CD4-positive, CD25-positive, alpha-beta regulatory T cell (primary cell): Measurements from ENCODE around the gene TIRAP. TPM values are rescaled to one million over a fixed set of nuclear protein-coding genes. Genes with fewer than 3 reads are reported as not detected.

ENCODE experiments used
- ATAC-seq, 2 donors: fragments of 150-1000 bp; cut with Tn5 transposase; one replicate each; pipeline ENCODE4 v1.10.0; 2021; ENCODE audit warnings: low read depth in 2 of 2, moderate number of reproducible peaks in 2 of 2, moderate library complexity in 1 of 2
- DNase-seq, 3 donors: peaks; one replicate each; pipeline versions ENCODE4 v3.0.0 to v3.0.0-alpha.2; 2012 to 2022; ENCODE audit warnings: mixed read lengths in 1 of 3
- H3K27ac ChIP-seq: one replicate; pipeline ENCODE4 v1.7.0; 2013; ENCODE audit warnings: mild to moderate bottlenecking, low read length; ENCODE audit not compliant: insufficient read depth, poor library complexity, severe bottlenecking
- H3K27me3 ChIP-seq: one replicate; pipeline ENCODE4 v1.7.0; 2013; ENCODE audit warnings: low read length; ENCODE audit not compliant: control insufficient read depth, insufficient read depth
- H3K36me3 ChIP-seq: one replicate; pipeline ENCODE4 v1.7.0; 2013; ENCODE audit warnings: mild to moderate bottlenecking, low read length, moderate library complexity; ENCODE audit not compliant: control insufficient read depth, insufficient read depth
- H3K4me1 ChIP-seq: 2 replicates; pipeline ENCODE4 v1.7.0; 2013; ENCODE audit warnings: mild to moderate bottlenecking, low read length; ENCODE audit not compliant: insufficient read depth, control insufficient read depth, poor library complexity, severe bottlenecking
- H3K4me3 ChIP-seq: one replicate; pipeline ENCODE4 v1.7.0; 2013; ENCODE audit warnings: low read depth, mild to moderate bottlenecking, low read length, moderate library complexity
- H3K9me3 ChIP-seq, 2 experiments: 1 replicate in 1 of 2; 2 replicates in 1 of 2; pipeline ENCODE4 v1.7.0; 2013; ENCODE audit warnings: low read length in 2 of 2, mild to moderate bottlenecking in 1 of 2, moderate library complexity in 1 of 2; ENCODE audit not compliant: control insufficient read depth in 2 of 2
- H3K27ac Mint-ChIP-seq, 3 donors: one replicate each; pipeline ENCODE4 v1.8.0; 2020 to 2022; ENCODE audit warnings: mild to moderate bottlenecking in 3 of 3, mixed read lengths in 3 of 3, moderate library complexity in 2 of 3
- H3K27me3 Mint-ChIP-seq: one replicate; pipeline ENCODE4 v1.8.0; 2022; ENCODE audit warnings: mild to moderate bottlenecking, mixed read lengths
- H3K36me3 Mint-ChIP-seq: one replicate; pipeline ENCODE4 v1.8.0; 2020; ENCODE audit warnings: mixed read lengths
- H3K4me1 Mint-ChIP-seq, 4 donors: one replicate each; pipeline ENCODE4 v1.8.0; 2020 to 2022; ENCODE audit warnings: mixed read lengths in 4 of 4, mild to moderate bottlenecking in 1 of 4
- H3K4me3 Mint-ChIP-seq, 4 donors: one replicate each; pipeline ENCODE4 v1.8.0; 2020 to 2022; ENCODE audit warnings: mild to moderate bottlenecking in 4 of 4, mixed read lengths in 4 of 4, moderate library complexity in 3 of 4
- H3K9me3 Mint-ChIP-seq, 7 donors: one replicate each; pipeline ENCODE4 v1.8.0; 2020 to 2022; ENCODE audit warnings: mixed read lengths in 7 of 7, mild to moderate bottlenecking in 3 of 7, moderate library complexity in 2 of 7
- polyA plus RNA-seq, 4 donors: library from polyadenylated mRNA; unstranded; fragments of 300-500 nt; fragmentation: Illumina TruSeq; gene quantifications; one replicate each; pipeline ENCODE4 v1.2.3, GENCODE V29; 2021
- total RNA-seq: library from RNA; stranded (reverse); gene quantifications from one replicate; pipeline ENCODE4 v1.2.3, GENCODE V29; 2022

TIRAP gene
- total and polyA plus RNA-seq, 5 donors from 2014 or later: 8.1 to 15.5 (median 9.2) TPM

DNA sequence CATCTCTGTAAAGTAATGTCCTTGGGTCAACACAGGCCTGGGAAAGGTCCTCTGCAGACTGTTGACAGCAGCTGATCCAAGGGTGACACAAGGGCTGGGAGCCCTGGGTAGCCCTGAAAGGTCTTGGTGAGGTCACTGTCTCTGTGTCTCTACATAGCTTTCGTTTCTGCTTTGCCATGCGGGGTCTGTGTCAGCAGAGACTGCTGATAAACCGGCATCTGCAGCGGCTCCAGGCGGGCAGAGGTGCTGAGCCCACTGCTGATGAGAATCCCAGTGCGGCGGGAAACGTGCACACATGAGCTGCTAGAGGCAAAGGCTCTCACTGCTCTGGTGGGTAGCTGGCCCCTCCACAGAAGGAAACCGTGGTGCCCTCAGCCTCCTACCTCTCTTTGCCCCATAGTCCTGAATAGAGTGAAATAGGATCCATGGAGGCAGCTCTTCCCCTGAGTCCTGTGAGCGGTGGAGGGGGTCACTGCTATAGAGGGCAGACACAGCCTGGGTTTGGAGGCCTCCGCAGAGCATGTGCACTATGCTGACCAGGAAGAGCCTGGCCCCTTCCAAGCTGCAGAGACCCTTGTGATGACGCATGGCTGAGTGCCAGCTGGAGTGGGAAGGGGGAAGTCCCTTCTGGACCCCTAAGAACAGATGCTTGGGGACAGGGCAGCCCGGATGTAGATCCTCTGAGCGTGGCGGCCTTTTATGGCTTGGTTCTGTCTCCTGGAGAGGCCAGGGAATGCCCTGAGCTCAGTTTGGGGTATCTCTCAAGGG is 54.8 kb downstream of the TIRAP start:
- H3K27me3 Mint-ChIP-seq: no peaks in the 10 kb centered on the region
- H3K4me3 Mint-ChIP-seq: no peak overlapping the region
- peaks cover 48% of the 10 kb centered on the region for H3K36me3 Mint-ChIP-seq
- H3K4me1 Mint-ChIP-seq: peaks cover 0 to 8% (median 7%) of the 10 kb centered on the region in 4 donors
- DNase-seq (no peak), ATAC-seq (no peak)
- Histone ChIP-seq H3K27ac (no peak overlapping the region), H3K4me3 (no peak overlapping the region), H3K4me1 (no peaks in the 10 kb centered on the region), H3K27me3 (no peaks in the 10 kb centered on the region), H3K9me3 (no peaks in the 10 kb centered on the region), H3K36me3 (peaks cover 61% of the 10 kb centered on the region)
- H3K27ac Mint-ChIP-seq: no peak overlapping the region
- H3K9me3 Mint-ChIP-seq: no peaks in the 10 kb centered on the region

DNA sequence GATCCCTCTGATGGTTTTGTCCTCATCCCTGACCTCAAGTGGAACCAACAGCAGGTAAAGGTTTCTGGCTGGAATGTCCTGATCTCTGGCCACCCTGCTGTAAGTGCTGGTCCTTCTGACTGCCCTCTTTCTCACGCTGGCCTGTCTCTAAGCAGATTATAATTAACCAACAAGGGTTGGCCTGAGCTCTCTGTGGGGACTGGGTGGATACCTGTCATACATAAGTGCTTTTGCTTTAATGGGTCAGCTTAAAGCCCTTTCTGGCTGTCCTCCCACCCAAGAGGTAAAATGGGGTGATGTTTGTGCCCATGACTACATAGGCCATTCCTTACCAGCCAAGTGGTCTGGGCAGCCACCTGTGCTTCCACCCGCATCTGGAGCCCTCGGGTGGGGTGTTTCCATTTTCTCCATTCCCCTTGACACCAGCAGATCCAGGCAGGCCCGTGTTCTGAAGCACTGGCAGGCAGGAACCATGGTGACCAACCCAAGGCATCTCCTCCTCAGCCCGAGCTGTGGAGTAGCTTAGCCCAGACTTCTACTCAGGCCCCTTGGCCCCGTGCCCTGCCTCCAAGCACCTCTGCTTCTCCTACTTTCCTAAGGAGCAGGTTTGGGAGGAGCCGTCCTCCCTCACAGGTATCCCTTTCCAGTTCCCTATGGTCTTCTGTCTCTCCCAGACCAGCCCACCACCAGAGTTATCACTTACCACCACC is 55.6 kb downstream of the TIRAP start:
- Mint-ChIP-seq H3K27ac (peak overlapping the region in 1 of 3 donors; percentile 25), H3K4me3 (no peak overlapping the region)
- no peak for DNase-seq

DNA sequence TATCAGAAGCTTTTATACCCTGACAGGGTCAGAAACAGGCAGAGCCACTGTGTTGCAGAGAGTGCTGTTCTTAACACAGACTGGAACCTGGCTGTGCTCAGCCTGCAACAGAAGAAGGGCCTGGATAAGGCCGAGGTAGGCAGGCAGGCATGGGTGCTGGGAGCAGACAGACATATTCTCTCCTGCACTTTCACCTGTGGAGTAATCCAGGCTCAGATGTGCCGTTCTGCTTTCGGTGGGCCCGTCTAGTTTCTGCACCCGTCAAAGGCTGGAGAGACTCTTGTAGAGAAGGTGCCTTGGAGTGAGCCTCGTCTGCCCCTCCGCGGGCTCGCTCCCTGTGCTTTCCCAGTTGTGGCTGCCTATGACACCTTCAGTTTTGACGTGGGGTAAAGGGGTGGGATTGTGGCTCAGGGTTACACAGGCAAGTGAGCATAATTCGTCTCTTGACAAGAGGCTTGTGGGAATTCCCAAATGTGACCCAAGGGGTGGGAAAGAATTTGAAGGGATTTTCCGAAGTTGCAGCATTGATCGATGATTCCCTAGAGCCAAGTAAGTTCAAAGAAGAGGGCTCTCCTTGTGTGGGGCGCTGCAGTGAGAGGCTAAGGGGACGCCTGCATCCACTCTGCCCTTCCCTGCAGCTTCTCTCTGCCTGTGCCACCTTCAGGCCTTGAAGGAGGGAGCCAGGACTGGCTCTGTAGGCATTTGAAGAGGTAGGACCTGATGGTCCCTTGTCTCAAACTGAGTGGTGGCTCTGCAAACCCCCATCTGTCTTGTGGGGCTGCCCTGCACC is 56.4 kb downstream of the TIRAP start:
- H3K27me3 Mint-ChIP-seq: no peaks in the 10 kb centered on the region
- no peak overlapping the region for H3K4me3 Mint-ChIP-seq
- H3K9me3 Mint-ChIP-seq: no peaks in the 10 kb centered on the region
- no peak overlapping the region for H3K4me3 ChIP-seq
- H3K27me3 ChIP-seq: no peaks in the 10 kb centered on the region
- peaks cover 0 to 9% (median 4%) of the 10 kb centered on the region in 4 donors for H3K4me1 Mint-ChIP-seq
- no peaks in the 10 kb centered on the region for H3K4me1 ChIP-seq
- DNase-seq: no peak
- H3K36me3 ChIP-seq: peaks cover 73% of the 10 kb centered on the region
- no peak for ATAC-seq
- H3K9me3 ChIP-seq: no peaks in the 10 kb centered on the region
- peaks cover 40% of the 10 kb centered on the region for H3K36me3 Mint-ChIP-seq
- H3K27ac ChIP-seq: no peak overlapping the region
- H3K27ac Mint-ChIP-seq: peak overlapping the region in 1 of 3 donors; percentile 25

More for the DNA sequence above, 55.6 kb downstream of the TIRAP start:
- H3K36me3 Mint-ChIP-seq: peaks cover 41% of the 10 kb centered on the region
- no peaks in the 10 kb centered on the region for H3K27me3 ChIP-seq
- no peak overlapping the region for H3K27ac ChIP-seq
- no peak for ATAC-seq
- no peaks in the 10 kb centered on the region for H3K27me3 Mint-ChIP-seq
- no peaks in the 10 kb centered on the region for H3K9me3 ChIP-seq
- no peaks in the 10 kb centered on the region for H3K9me3 Mint-ChIP-seq
- peaks cover 66% of the 10 kb centered on the region for H3K36me3 ChIP-seq
- no peaks in the 10 kb centered on the region for H3K4me1 ChIP-seq
- H3K4me1 Mint-ChIP-seq: peaks cover 0 to 8% (median 4%) of the 10 kb centered on the region in 4 donors
- no peak overlapping the region for H3K4me3 ChIP-seq

DNA sequence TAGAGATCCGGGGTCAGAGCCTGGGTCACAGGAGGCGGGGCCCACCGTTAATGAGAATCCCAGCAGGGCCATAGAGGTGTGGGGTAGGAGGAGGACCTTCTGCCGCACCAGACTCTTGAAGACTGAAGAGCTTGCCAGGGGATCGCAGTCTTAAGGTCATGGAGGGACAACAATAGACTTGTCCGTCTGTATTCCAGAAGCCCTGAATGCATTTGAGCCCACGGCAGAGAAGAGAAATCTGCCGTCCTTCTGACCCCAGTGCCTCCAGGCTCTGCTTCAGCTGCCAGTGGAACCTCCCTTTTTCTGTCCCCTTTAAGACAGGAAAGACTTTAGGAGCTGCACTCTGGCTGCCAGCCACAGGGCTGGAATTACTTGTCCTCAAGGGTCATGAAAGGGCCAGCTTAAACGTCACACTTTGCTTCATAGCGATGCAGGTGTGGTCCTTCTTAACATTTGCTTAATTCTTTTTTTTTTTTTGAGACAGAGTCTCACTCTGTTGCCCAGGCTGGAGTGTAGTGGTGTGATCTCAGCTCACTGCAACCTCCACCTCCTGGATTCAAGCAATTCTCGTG is 57.1 kb downstream of the TIRAP start:
- Histone ChIP-seq H3K4me1 (no peaks in the 10 kb centered on the region), H3K4me3 (no peak overlapping the region), H3K27ac (no peak overlapping the region), H3K36me3 (peaks cover 78% of the 10 kb centered on the region), H3K9me3 (no peaks in the 10 kb centered on the region), H3K27me3 (no peaks in the 10 kb centered on the region)
- Mint-ChIP-seq H3K36me3 (peaks cover 42% of the 10 kb centered on the region), H3K4me3 (no peak overlapping the region), H3K4me1 (peaks cover 0 to 7% (median 4%) of the 10 kb centered on the region in 4 donors), H3K27me3 (no peaks in the 10 kb centered on the region), H3K9me3 (no peaks in the 10 kb centered on the region), H3K27ac (no peak overlapping the region)
- ATAC-seq (no peak), DNase-seq (no peak)

DNA sequence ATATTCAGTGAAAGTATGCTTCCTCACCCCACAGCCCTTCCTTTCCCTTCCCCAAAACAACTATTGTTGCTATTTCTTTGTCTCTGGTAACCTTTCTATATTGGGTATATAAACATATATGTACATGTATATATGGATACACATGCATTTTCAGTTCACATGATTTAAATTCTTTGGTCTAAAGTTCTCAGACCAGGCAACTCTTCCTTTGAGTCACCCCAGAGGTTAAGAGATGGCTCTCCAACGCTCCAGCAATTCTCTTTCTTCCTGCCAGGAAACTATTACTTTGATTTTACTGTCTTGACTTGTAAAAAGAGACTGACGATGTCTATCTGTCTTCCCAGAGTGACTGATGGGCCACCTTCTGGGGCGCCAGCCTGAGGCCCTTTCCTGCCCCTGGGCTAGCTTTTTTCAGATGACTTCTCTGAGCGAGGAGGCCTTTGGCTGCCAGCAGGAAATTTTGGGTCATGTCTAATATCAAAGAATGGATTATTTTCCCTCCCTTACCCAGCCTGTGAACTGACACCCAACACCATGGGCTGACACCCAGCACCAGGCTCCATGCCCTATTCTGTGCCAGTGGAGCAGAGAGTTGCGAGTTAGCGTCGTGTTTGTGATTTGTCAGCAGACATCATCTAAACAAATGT is 58.2 kb downstream of the TIRAP start:
- H3K9me3 Mint-ChIP-seq: no peaks in the 10 kb centered on the region
- DNase-seq (no peak), ATAC-seq (no peak)
- H3K27ac Mint-ChIP-seq: peak overlapping the region in 1 of 3 donors; percentile 67
- H3K27ac ChIP-seq: no peak overlapping the region
- H3K27me3 ChIP-seq: no peaks in the 10 kb centered on the region
- no peaks in the 10 kb centered on the region for H3K9me3 ChIP-seq
- H3K36me3 ChIP-seq: peaks cover 84% of the 10 kb centered on the region
- H3K4me1 Mint-ChIP-seq: peaks cover 0 to 8% (median 4%) of the 10 kb centered on the region in 4 donors
- H3K4me3 ChIP-seq: no peak overlapping the region
- H3K4me3 Mint-ChIP-seq: no peak overlapping the region
- H3K4me1 ChIP-seq: no peaks in the 10 kb centered on the region
- no peaks in the 10 kb centered on the region for H3K27me3 Mint-ChIP-seq
- peaks cover 37% of the 10 kb centered on the region for H3K36me3 Mint-ChIP-seq

DNA sequence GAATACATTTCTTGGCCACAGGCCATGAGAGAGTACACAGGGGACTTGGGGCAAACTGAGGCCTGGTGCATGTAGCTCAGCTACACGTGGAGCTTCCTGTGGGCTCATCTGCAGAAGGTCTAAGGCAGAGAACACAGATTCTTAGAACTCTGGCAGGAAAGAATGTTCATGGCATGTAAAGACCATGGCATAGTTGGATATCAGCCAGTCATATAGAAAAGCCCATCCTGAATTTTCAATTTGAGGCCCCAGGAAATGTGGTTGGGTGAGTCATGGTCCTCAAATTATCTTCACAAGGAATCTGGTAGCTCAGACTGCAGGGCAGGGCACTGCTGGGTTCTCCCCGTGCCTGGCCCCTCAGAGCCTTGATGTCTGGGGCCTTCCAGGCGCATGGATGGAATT is 58.9 kb downstream of the TIRAP start:
- Histone ChIP-seq H3K4me1 (no peaks in the 10 kb centered on the region), H3K4me3 (no peak overlapping the region), H3K27me3 (no peaks in the 10 kb centered on the region), H3K9me3 (no peaks in the 10 kb centered on the region), H3K27ac (no peak overlapping the region), H3K36me3 (peaks cover 83% of the 10 kb centered on the region)
- Mint-ChIP-seq H3K4me3 (no peak overlapping the region), H3K27me3 (no peaks in the 10 kb centered on the region), H3K27ac (peak overlapping the region in 2 of 3 donors; percentile 2 to 56), H3K36me3 (peaks cover 37% of the 10 kb centered on the region), H3K9me3 (no peaks in the 10 kb centered on the region), H3K4me1 (peaks cover 0 to 6% (median 2%) of the 10 kb centered on the region in 4 donors)
- ATAC-seq (no peak), DNase-seq (no peak)

DNA sequence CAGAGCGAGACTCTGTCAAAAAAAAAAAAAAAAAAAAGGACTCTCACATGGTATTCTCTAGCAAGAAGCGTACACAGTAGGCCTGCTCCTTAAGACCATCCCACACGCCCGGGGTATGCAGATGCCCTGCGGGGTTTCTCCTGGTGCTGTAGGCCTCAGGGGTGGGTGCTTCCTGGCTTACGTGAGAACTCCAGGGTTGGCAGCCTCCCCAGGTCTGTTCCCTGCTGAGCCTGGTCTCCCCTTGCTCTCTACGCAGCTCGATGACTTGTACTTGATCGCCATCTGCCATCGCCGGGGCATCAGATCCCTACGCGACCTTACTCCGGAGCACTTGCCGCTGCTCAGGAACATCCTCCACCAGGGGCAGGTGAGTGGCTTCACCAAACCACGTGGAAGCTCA is 60.2 kb downstream of the TIRAP start:
- no peaks in the 10 kb centered on the region for H3K4me1 ChIP-seq
- DNase-seq (no peak), ATAC-seq (no peak)
- no peak overlapping the region for H3K27ac ChIP-seq
- H3K9me3 ChIP-seq: no peaks in the 10 kb centered on the region
- Mint-ChIP-seq H3K4me1 (peaks cover 0 to 6% (median 2%) of the 10 kb centered on the region in 4 donors), H3K9me3 (no peaks in the 10 kb centered on the region), H3K27ac (no peak overlapping the region), H3K36me3 (peaks cover 40% of the 10 kb centered on the region), H3K27me3 (no peaks in the 10 kb centered on the region), H3K4me3 (no peak overlapping the region)
- no peaks in the 10 kb centered on the region for H3K27me3 ChIP-seq
- no peak overlapping the region for H3K4me3 ChIP-seq
- peaks cover 85% of the 10 kb centered on the region for H3K36me3 ChIP-seq
